ENCODE results near the gene MNT. TPM values are rescaled to one million over a fixed set of nuclear protein-coding genes. Genes with fewer than 3 reads are reported as not detected.

Gene MNT
- polyA plus RNA-seq, 1 experiment = 2.2 TPM

GRCh38 chr17:2363851-2364762 lies 36.8 kb downstream of the MNT start:
- POLR2A ChIA-PET = interaction anchor here (0.7 kb wide), 1 partner anchor 21 kb away, joined by 3 read pairs; no protein-coding TSS in a partner anchor
- DNase-seq (ENCODE audit: low read depth, low spot score) = no peak
- Histone ChIP-seq H3K4me3 (ENCODE audit: low read depth, low read length) (no peak overlapping the region), H3K9me3 (ENCODE audit: control insufficient read depth, insufficient read depth, low read length) (no peaks in the 10 kb centered on the region), H3K27me3 (ENCODE audit: control insufficient read depth, insufficient read depth, low read length) (no peaks in the 10 kb centered on the region), H3K27ac (ENCODE audit: low read depth, low read length) (no peak overlapping the region)
- CTCF ChIA-PET = interaction anchor here (1.4 kb wide), 1 partner anchor 19 kb away, joined by 3 read pairs; no protein-coding TSS in a partner anchor
- no peak for TF ChIP-seq CTCF (IDR thresholded peaks at IDR 0.05; ENCODE audit: low read depth, low read length)

GRCh38 chr17:2363318-2363717 lies 37.5 kb downstream of the MNT start:
- no peak overlapping the region for H3K27ac ChIP-seq (ENCODE audit: low read depth, low read length)
- ChIA-PET POLR2A (interaction anchor here (0.7 kb wide), 1 partner anchor 21 kb away, joined by 3 read pairs; no protein-coding TSS in a partner anchor), CTCF (no interaction called here)
- no peak overlapping the region for H3K4me3 ChIP-seq (ENCODE audit: low read depth, low read length)
- no peak for DNase-seq (ENCODE audit: low read depth, low spot score)
- H3K27me3 ChIP-seq (ENCODE audit: control insufficient read depth, insufficient read depth, low read length) = no peaks in the 10 kb centered on the region
- no peak for TF ChIP-seq CTCF (IDR thresholded peaks at IDR 0.05; ENCODE audit: low read depth, low read length)
- no peaks in the 10 kb centered on the region for H3K9me3 ChIP-seq (ENCODE audit: control insufficient read depth, insufficient read depth, low read length)

- no peak for DNase-seq (ENCODE audit: low read depth, low spot score)
- H3K4me3 ChIP-seq (ENCODE audit: low read depth, low read length) = no peak overlapping the region
- no peaks in the 10 kb centered on the region for H3K27me3 ChIP-seq (ENCODE audit: control insufficient read depth, insufficient read depth, low read length)
- ChIA-PET POLR2A (interaction anchor here (0.7 kb wide), 1 partner anchor 22 kb away, joined by 3 read pairs; no protein-coding TSS in a partner anchor), CTCF (no interaction called here)
- H3K9me3 ChIP-seq (ENCODE audit: control insufficient read depth, insufficient read depth, low read length) = no peaks in the 10 kb centered on the region
- TF ChIP-seq CTCF (IDR thresholded peaks at IDR 0.05; ENCODE audit: low read depth, low read length) = no peak
- no peak overlapping the region for H3K27ac ChIP-seq (ENCODE audit: low read depth, low read length)
These were observed 38.0 kb downstream of the MNT start for GRCh38 chr17:2362881-2363280.

GRCh38 chr17:2362416-2362815 lies 38.4 kb downstream of the MNT start:
- CTCF ChIA-PET = no interaction called here
- Histone ChIP-seq H3K4me3 (ENCODE audit: low read depth, low read length) (no peak overlapping the region), H3K27me3 (ENCODE audit: control insufficient read depth, insufficient read depth, low read length) (no peaks in the 10 kb centered on the region), H3K27ac (ENCODE audit: low read depth, low read length) (no peak overlapping the region), H3K9me3 (ENCODE audit: control insufficient read depth, insufficient read depth, low read length) (no peaks in the 10 kb centered on the region)
- TF ChIP-seq CTCF (IDR thresholded peaks at IDR 0.05; ENCODE audit: low read depth, low read length) = no peak
- no peak for DNase-seq (ENCODE audit: low read depth, low spot score)
- POLR2A ChIA-PET = no interaction called here

GRCh38 chr17:2362016-2362415 lies 38.8 kb downstream of the MNT start:
- H3K27ac ChIP-seq (ENCODE audit: low read depth, low read length) = no peak overlapping the region
- no peaks in the 10 kb centered on the region for H3K27me3 ChIP-seq (ENCODE audit: control insufficient read depth, insufficient read depth, low read length)
- POLR2A ChIA-PET = no interaction called here
- no peak for DNase-seq (ENCODE audit: low read depth, low spot score)
- CTCF ChIA-PET = interaction anchor here (1.0 kb wide), 1 partner anchor 9 kb away, joined by 6 read pairs; no protein-coding TSS in a partner anchor
- H3K9me3 ChIP-seq (ENCODE audit: control insufficient read depth, insufficient read depth, low read length) = no peaks in the 10 kb centered on the region
- H3K4me3 ChIP-seq (ENCODE audit: low read depth, low read length) = no peak overlapping the region
- TF ChIP-seq CTCF (IDR thresholded peaks at IDR 0.05; ENCODE audit: low read depth, low read length) = no peak

Measured in AG04450 (cell line).